AML-193 (cell line): ENCODE results near the gene C2orf49.

Experiments used
- DNase-seq, 2 experiments: peaks; one replicate each; lab custom pipeline; 2025; lab: John Stamatoyannopoulos, UW

The C2orf49 gene

DNA sequence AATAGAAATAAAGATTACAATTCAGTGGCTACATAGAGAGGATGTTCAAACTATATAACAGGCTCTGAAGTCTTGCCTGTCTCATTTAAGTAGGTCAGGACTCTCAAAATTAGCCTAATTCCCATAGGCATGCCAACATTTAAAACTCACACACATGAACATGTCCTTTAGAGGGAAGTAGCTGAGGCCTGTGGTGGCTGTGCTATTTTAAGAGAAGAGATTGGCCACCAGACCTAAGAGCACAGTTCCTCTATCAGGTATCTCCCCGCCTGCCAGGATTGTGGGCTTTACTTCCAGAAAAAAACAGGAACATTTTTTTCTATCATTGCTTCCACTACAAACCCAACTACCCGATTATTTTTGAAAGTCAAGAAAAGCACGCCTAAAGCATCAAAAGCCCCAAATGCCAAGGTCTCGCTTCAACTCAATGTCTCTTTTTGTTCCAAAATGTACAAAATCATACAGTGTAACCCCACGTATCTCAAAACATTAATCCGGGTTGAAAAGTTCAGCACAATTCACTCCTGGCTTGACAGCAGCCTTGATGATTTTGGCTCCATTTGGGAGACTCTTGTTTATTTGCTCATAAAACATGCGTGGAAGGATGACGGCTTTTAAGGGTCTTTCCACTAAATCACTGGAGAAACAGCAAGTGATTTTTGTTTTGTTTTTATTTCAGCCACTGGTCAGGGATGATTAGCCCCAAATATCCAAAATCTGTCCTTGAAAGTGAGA is 46.3 kb downstream of the C2orf49 start:
- DNase-seq, result no peak

DNA sequence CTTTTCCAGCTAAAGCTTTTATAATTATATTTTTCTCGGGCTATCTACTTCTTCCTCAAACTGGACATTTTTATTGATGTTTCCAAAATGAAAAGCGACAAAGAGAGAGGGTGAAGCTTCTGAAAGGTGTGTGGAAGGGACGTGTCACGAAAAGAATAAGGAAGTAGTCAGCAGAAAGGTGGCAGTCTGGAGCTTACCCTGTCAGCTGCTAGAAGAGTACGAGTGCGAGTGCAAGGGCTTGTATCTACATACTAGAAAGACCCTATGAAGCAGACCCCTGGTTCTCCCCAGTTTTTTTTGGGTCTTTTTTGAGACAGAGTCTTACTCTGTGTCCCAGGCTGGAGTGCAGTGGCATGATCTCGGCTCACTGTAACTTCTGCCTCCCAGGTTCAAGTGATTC is 46.9 kb downstream of the C2orf49 start:
- no peak for DNase-seq

DNA sequence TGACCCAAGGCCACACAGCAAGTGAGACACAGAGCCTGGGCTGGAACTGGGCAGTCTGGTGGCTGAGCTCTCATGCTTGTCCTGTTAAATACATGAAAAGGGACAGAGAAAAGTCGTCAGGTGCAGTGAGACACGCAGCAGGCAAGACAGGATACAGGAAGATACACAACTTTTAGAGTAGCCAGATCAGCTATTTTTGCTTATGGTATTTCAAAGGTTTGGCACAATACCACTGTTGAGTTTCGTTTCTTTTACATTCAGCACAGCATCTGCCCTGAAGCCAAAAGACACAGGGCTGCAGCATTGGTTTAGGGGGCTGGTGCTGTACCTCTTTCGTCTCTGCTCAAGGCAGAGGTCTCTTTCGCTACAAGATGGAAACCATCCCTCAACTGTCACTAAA is 47.5 kb downstream of the C2orf49 start:
- DNase-seq, result no peak

DNA sequence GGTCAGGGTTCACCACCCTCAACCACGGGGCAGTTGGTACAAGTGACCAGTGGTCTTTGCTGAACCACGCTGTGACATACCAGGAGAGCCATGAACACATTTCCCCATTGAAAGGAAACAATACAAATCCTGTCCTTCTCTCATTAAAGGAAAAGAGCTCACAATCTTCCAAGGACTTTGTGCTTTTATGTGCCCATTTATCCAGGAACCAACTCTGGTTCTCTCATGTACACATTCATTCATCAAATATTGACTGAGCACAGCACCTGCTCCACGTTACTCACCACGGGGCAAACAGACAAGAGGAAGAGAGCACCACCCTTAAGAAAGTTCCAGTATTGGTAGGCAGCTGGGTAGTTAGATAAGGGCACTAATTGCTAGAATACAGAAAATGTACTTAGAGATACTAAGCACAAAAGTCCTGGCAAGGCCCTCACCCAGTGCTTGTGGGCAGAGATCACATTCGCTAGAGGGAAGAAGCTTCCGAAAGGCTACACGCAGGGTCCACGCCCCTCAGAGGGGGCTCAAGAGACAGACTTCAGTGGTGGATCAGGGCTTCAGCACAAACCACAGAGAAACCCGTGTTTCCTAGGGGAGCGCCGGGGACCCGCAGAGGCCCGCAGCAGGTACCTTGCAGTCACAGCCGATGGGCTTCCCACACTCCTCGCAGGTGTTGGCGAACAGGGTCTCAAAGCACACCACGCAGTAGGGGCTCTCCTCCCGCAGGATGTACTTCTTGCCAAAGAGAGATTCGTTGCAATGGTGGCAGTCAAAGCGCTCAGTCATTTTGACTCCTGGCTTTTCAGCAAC is 48.6 kb downstream of the C2orf49 start:
- DNase-seq, result no peak

DNA sequence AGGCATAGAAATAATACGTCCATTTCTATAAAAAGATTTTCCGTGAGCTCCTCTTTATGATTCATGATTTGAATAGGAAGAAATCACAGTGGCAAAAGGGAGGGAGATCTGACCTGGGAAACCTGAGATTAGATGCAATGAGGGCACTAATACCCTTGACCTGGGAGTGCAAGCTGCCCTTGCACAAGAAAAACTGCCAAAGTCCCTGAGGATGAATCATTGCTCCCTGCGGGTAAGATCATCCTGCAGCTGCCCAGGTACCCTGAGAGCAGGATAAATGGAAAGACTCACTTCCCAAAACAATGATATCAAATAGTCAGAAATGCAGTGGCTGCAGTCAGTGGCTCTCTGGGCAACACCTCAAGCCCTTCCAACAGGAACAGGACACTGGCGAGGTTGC is 49.9 kb downstream of the C2orf49 start:
- no peak for DNase-seq

DNA sequence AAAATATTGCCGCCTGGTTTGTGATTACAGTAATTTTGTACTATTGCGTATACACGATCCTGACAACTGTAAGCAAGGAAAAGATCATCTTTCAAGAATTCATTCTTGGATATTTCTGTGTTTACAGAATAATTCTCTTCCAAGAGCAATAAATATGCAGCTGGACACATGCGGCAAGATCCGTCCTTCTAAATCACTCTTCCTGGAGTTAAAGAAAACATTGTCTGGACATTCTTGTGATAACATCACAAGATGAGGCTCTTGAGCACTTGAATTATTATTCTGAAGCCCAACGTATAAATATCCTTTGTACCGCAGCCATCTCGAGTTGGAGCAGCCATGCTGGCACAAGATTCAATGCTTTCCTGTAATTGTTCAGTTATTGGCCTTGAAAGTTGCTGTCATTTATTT is 51.6 kb downstream of the C2orf49 start:
- no peak for DNase-seq

DNA sequence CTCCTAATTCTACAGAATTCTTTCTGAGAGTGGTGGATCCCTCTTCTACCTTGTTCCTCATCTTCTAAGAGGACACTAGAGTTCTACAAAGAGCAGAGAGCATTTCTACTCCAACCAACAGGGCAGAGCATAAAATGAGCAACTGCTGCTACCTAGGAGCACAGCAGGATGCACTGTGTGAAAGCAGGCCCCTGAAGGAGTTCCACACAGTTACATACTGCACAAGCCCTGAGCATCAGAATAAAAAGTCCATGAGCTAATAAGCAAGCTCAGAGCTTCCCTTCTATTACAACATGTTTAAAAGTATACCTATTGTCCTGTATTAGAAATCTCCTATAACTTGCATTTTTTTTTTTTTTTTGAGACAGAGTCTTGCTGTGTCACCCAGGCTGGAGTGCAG is 53.1 kb downstream of the C2orf49 start:
- DNase-seq, result no peak

DNA sequence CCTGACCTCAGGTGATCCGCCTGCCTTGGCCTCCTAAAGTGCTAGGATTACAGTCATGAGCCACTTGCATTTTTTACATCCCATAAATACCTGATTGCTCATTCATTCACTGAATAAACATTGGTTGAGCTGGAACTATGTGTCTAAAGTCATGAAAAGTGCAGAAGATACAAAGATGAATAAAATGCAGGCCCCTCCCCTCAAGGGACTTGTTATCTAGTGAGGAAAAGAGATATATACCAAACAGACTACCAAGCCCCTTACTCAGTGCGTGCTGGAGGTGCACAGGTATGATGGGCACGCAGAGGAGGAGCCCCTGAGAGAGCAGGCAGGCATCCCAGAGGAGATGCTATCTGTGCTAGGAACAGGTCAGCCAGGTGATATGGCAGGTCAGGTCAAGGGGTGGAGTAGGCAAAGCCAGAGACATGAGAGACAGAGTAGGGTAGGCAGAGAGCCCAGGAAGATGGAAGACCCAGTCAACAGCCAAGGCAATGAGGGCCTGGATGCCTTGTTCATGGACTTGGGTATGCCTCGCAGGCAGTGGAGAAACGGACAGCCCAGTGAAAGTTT is 53.8 kb downstream of the C2orf49 start:
- DNase-seq, result no peak

DNA sequence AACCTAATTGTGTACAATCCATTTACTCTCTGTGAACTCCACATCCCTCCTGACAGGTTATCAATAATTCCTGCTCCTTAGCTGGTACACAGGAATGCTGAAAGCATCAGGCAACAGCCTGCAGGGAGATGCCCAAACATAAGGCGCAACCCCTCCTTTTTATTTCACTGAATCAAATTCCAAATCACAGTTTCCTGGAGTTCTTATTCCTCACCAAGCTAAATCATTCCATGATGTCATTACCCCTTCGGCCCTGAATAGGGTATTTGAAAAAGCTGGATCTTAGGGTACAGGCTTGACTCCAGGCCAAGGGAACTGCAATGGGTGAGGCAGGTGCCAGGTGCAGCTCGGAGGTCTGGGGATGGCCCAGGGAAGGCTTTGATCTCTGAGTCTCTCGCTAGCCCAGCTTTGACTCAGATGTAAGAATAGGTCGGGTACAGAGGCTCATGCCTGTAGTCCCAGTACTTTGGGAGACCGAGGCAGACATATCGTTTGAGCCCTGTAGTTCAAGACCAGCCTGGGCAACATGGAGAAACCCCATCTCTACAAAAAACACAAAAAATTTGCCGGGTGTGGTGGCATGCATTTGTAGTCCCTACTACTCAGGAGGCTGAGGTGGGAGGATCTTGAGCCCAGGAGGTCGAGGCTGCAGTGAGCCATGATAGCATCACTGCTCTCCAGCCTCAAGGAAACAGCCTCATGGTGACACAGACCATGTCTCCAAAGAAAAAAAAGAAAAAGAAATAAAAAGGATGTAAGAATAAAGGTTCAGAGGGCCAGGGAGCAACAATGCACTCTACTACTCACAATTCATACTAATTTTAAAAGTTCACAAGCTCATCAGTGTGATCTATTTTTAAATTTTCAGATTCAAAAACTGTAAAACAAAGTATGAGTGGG is 54.7 kb downstream of the C2orf49 start:
- no peak for DNase-seq

DNA sequence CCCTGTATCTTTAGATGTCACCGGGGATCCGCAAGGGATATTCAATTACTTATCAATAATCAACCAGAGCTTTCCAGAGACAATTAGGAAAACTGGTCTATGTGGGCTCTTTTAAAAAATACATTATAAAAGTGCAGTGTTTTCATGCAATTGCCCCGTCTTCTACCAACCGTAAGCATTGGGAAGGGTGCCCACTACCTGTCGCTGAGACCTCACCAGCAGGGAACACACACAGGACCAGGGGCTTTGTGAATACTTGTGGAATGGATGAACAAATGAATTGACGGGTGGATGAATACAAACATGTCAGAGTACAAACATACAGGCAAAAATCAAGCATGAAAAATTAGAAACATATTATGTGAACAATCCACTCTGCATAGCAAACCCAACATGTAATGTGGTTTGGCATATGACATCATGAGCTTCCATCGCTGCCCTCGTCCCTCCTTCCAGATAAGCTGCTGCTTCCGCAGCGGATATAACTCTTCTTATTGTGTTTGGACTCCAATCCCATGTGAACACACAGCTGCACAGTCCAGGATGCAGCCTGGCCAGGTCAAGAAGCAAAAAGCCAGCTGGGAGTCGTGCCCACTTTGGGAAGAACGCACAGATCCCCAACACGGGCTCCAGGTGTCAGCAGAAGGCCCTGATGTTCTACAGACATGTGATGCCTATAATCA is 56.2 kb downstream of the C2orf49 start:
- no peak for DNase-seq

DNA sequence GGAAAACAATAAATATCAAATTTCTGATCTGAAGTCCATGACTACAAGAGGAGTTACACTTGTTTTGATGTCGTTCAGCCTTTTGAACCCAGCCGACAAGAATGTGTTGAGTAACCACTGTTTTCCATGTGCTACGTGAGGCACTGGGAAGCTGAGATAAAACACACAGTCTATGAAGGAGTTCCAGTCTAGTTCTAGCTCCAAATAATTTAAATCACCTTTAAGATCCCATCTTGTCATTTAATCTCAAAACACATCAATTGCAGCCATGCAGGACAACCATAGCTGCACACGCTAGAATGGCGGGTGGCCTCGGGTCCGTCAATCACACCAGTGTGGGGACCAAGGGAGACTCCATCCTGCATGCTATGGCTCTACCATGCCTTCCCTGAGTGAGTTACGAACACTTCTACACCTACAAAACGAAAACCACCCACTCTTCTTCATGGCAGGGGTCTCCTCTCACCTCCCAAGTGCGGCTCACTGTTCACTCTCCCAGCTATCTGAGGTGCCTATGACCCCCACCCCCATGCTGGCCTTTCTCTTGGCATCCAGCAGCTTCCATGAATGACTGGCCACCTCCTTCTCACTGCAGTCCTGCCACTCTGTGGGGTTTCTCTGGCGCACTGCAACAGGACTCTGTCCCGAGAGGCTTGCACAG is 57.7 kb downstream of the C2orf49 start:
- DNase-seq, result no peak

DNA sequence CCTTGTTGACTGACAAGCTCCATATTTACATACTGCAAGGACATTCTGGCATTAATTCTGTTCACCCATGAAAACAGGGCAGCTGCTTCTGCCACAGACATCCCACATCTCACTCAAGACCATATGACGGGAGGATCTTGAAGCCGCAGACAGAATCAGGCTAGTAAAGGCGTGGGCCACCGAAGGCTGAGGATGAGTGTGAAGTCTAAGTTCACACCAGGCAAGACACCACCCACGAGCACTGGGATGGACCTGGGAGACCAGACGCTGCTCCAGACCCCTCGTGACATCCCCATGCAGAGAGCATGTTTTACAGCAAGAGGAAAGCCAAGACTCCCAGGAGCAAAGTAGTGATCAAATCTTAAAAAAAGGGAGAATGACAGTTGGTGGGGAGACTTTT is 58.4 kb downstream of the C2orf49 start:
- no peak for DNase-seq

DNA sequence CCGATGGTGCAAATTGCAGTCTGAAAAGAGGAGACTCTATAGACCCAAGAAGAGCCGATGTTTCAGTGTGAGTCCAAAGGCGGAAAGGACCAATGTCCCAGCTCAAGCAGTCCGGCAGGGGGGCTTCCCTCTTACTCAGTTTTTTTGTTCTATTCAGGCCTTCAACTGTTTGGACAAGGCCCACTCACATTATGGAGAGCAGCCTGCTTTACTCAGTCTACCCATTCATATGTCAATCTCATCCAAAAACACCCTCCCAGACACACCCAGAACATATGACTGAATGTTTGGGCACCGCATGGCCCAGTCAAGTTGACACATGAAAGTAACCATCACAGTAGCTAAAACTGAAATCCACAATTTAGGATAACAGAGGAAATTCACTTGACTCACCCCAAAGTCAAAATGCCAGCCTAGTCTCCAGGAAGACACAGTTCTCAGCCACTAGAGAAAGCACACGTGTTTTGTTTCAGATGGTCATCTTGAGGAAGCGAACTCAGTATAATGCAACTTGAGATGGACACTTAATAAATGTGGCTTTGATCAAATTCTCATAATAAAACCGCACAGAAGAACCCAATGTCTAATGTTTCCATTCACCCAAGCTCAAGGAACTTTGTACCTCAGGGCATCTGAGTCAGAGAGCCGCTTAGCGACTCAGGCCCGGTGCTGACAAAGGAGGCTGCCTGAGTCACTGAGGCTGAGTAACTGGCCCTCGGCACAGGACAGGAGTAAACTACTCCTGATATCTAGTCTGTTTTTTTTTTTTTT is 59.1 kb downstream of the C2orf49 start:
- no peak for DNase-seq

DNA sequence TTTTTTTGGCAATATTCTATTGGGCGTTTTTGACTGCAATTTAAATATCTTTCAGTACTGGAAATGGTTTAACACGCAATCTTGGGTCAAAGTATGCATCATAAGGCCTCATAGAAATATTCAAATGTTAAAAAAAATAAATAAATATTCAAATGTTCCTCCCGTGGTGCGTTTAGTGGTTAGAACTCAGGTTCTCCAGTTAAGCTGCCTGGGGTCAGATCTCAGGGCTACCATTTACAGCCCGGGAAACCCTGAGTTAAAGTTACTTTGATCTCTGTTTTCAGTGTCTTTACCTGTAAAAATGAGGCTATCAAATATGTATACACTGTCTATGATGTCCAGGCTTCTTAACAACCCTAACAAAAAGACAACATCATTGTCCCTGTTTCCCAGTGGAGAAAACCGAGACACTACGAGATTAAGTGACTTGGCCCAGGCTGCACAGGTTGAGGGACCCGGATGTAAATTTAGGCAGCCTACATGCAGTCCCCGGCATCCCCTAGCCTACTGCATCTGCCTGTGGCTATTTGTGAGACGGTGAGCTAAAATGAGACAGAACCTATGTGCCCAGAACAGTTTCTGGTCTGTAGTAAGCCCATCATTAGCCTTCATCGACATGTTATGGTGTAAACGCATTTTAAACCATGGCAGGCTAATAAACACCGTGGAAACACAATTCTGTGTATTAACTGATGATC is 59.8 kb downstream of the C2orf49 start:
- no peak for DNase-seq

DNA sequence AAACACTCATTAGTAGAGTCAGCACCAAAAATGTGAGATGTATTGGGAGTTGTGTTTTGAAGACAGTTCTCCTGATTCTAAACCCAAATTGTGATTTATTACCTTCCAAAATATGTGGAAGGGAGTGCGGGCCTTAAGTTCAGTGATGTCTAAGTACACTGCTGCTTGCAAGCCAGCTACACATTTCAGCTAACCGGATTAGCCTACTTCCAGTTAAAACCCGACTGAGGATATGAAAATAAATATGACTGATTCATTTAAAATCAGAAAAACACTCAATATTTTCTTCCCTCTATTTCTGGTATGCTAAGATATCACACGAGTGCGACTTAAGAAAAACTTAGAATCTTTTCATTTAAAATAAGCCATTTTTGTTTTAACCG is 60.6 kb downstream of the C2orf49 start:
- DNase-seq, result no peak

DNA sequence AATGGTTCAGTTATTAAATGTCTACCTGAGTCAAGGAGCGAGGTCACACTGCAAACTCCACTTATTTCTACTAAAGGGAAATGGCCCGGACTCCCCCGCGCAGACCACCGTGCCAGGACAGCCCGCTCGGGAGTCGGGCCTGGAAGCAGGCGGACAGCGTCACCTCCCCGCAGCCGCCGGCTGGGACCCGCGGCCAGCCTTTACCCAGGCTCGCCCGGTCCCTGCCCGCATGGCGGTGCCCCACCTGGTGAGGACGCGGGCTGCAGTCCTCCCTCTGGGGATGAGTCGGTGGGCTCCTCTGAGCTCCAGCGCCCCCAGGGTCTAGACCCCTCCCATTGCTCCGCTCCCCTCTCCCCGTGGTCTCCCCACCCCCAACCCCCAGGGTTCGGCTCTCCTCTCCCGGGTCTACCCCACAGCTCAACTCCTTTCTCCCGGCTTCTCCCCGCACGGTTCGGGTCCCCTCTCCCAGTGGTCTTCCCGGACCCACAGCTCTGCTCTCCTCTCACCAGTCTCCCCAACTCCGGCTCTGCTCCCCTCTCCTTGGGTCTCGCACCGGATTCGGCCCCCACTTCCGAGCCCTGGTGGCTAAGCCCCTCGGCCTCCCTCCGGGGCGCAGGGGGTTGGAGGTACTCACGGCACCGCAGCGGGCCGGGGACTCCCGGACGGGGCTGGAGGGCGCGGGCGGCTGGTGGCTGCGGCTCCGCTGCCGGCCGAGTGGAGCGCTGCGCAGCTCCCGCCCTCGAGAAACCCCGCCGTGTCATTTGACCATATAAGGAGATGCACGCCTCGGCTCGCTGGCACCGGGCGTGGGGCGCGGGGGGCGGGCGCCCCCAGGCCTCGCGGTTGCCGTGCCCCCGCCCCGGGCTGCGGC is 61.2 kb downstream of the C2orf49 start, which contains the start of gene FHL2:
TSS of gene FHL2 (minus strand) at position 716 of the 871 bp plus-strand sequence. CDS start 12,535 bp downstream, outside the sequence.
- DNase-seq, result no peak
